IPS-20b (cell line): ENCODE data around the gene PAFAH1B1.
"Not testable (repeated sequence)": the region's sequence is repeated elsewhere in the genome, so short reads cannot be mapped to it uniquely, and the experiment has no call there.

ENCODE experiments used
- H3K27ac ChIP-seq: one replicate; pipeline ENCODE4 v1.5.1; 2013; ENCODE audit warnings: low read length
- H3K27me3 ChIP-seq: 2 replicates; pipeline ENCODE4 v1.6.1; 2013; ENCODE audit warnings: mild to moderate bottlenecking, low read length, inconsistent platforms; ENCODE audit not compliant: insufficient read depth
- H3K36me3 ChIP-seq: 2 replicates; pipeline ENCODE4 v1.6.1; 2013; ENCODE audit warnings: low read depth, mild to moderate bottlenecking, inconsistent platforms, low read length, moderate library complexity; ENCODE audit not compliant: insufficient read depth
- H3K4me1 ChIP-seq: 2 replicates; pipeline ENCODE4 v1.6.1; 2013; ENCODE audit warnings: mild to moderate bottlenecking, control low read depth, inconsistent platforms, low read length, moderate library complexity; ENCODE audit not compliant: insufficient read depth
- H3K4me3 ChIP-seq: 2 replicates; pipeline ENCODE4 v1.5.1; 2013; ENCODE audit warnings: mild to moderate bottlenecking, low read length, inconsistent platforms
- H3K9ac ChIP-seq: 2 replicates; pipeline ENCODE4 v1.6.1; 2013; ENCODE audit warnings: low read depth, mild to moderate bottlenecking, inconsistent platforms, low read length, moderate library complexity
- H3K9me3 ChIP-seq: 2 replicates; pipeline ENCODE4 v1.6.1; 2013; ENCODE audit warnings: mild to moderate bottlenecking, low read depth, low read length, inconsistent platforms; ENCODE audit not compliant: insufficient read depth

The PAFAH1B1 gene

GRCh38 chr17:2647957-2648356 is 54.5 kb downstream of the PAFAH1B1 start:
- H3K27ac ChIP-seq = no peak overlapping the region
- peaks cover 12% of the 10 kb centered on the region; the same call in 1 of the 2 replicates for H3K36me3 ChIP-seq

DNA sequence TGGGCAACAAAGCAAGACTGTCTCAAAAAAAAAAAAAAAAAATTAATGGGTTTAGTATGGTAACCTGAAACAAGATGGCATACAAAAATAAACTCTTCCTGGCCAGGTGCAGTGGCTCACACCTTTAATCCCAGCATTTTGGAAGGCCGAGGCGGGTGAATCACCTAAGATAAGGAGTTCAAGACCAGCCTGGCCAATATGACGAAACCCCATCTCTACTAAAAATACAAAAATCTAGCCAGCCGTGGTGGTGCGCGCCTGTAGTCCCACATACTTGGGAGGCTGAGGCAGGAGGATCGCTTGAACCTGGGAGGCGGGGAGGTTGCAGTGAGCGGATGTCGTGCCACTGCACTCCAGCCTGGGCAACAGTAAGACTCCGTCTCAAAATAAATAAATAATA is 55.7 kb downstream of the PAFAH1B1 start:
- Histone ChIP-seq H3K4me1 (no peaks in the 10 kb centered on the region), H3K36me3 (peaks cover 12% of the 10 kb centered on the region; the same call in 1 of the 2 replicates), H3K9ac (no peak overlapping the region), H3K4me3 (no peak overlapping the region), H3K9me3 (no peaks in the 10 kb centered on the region), H3K27ac (no peak overlapping the region), H3K27me3 (no peaks in the 10 kb centered on the region)

More at GRCh38 chr17:2647957-2648356, 54.5 kb downstream of the PAFAH1B1 start:
- no peaks in the 10 kb centered on the region for H3K4me1 ChIP-seq
- H3K9ac ChIP-seq = no peak overlapping the region
- H3K4me3 ChIP-seq = no peak overlapping the region
- no peaks in the 10 kb centered on the region for H3K27me3 ChIP-seq
- H3K9me3 ChIP-seq = no peaks in the 10 kb centered on the region

- H3K4me1 ChIP-seq, H3K27me3 ChIP-seq, H3K9ac ChIP-seq, H3K9me3 ChIP-seq, H3K27ac ChIP-seq, H3K4me3 ChIP-seq: not testable (repeated sequence)
- peaks cover 11% of the 10 kb centered on the region; the same call in 1 of the 2 replicates for H3K36me3 ChIP-seq
Observed at GRCh38 chr17:2652911-2653310, 59.5 kb downstream of the PAFAH1B1 start.

- Histone ChIP-seq H3K4me1 (no peaks in the 10 kb centered on the region), H3K9ac (no peak overlapping the region), H3K4me3 (no peak overlapping the region), H3K27ac (no peak overlapping the region), H3K9me3 (no peaks in the 10 kb centered on the region), H3K36me3 (peaks cover 11% of the 10 kb centered on the region; the same call in 1 of the 2 replicates), H3K27me3 (no peaks in the 10 kb centered on the region)
Observed at GRCh38 chr17:2655546-2655945, 62.1 kb downstream of the PAFAH1B1 start.

GRCh38 chr17:2656283-2656682 is 62.8 kb downstream of the PAFAH1B1 start:
- Histone ChIP-seq H3K27me3 (no peaks in the 10 kb centered on the region), H3K4me3 (no peak overlapping the region), H3K9ac (no peak overlapping the region), H3K4me1 (no peaks in the 10 kb centered on the region), H3K9me3 (no peaks in the 10 kb centered on the region), H3K27ac (no peak overlapping the region), H3K36me3 (0 out of 2 replicates have a peak, but pooled peaks cover 6% of the 10 kb centered on the region)

GRCh38 chr17:2659337-2659736 is 65.9 kb downstream of the PAFAH1B1 start:
- H3K4me1 ChIP-seq, H3K36me3 ChIP-seq, H3K27me3 ChIP-seq, H3K9ac ChIP-seq, H3K4me3 ChIP-seq, H3K9me3 ChIP-seq, H3K27ac ChIP-seq: not testable (repeated sequence)

- H3K9ac ChIP-seq, H3K27me3 ChIP-seq, H3K4me3 ChIP-seq, H3K4me1 ChIP-seq, H3K36me3 ChIP-seq, H3K27ac ChIP-seq, H3K9me3 ChIP-seq: not testable (repeated sequence)
Observed at GRCh38 chr17:2660410-2660809, 67.0 kb downstream of the PAFAH1B1 start.

DNA sequence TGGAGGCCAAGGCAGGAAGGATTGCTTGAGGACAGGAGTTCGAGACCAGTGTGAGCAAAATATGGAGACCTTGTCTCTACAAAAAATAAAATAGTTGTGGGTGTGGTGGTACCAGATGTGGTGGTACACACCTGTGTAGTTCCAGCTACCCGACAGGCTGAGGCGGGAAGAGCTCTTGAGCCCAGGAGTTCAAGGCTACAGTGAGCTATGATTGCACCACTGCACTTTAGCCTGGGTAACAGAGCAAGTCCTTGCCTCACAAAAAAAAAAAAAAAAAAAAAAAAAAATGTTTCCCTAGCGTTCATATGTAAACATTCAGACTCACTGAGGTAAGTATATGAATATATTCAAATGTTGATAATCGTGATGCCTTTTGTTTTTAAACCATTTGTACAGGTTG is 78.6 kb downstream of the PAFAH1B1 start:
- Histone ChIP-seq H3K4me1 (no peaks in the 10 kb centered on the region), H3K27ac (no peak overlapping the region), H3K27me3 (no peaks in the 10 kb centered on the region), H3K36me3 (peaks cover 93% of the 10 kb centered on the region), H3K4me3 (no peak overlapping the region), H3K9me3 (no peaks in the 10 kb centered on the region), H3K9ac (no peak overlapping the region)

DNA sequence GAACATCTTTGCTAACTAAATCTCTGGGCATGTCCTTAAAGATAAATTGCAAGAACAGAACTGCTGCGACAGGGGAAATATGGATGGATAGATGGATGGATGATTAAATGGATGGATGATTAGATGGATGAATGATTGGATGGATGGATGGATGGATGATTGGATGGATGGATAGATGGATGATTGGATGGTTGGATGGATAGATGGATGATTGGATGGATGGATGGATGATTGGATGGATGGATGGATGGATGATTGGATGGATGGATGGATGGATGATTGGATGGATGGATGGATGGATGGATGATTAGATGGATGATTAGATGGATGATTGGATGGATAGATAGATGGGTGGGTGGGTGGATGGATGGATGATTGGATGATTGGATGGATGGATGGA is 85.8 kb downstream of the PAFAH1B1 start:
- not testable (repeated sequence) for H3K27me3 ChIP-seq, H3K9ac ChIP-seq, H3K9me3 ChIP-seq, H3K4me3 ChIP-seq, H3K27ac ChIP-seq, H3K4me1 ChIP-seq
- H3K36me3 ChIP-seq = peaks cover 94% of the 10 kb centered on the region

GRCh38 chr17:2680961-2681360 is 87.5 kb downstream of the PAFAH1B1 start:
- Histone ChIP-seq H3K27me3 (no peaks in the 10 kb centered on the region), H3K36me3 (peaks cover 79% of the 10 kb centered on the region), H3K4me3 (no peak overlapping the region), H3K9ac (no peak overlapping the region), H3K27ac (no peak overlapping the region), H3K4me1 (no peaks in the 10 kb centered on the region), H3K9me3 (no peaks in the 10 kb centered on the region)

GRCh38 chr17:2681650-2682049 is 88.2 kb downstream of the PAFAH1B1 start:
- no peaks in the 10 kb centered on the region for H3K4me1 ChIP-seq
- H3K9ac ChIP-seq = no peak overlapping the region
- no peaks in the 10 kb centered on the region for H3K27me3 ChIP-seq
- H3K36me3 ChIP-seq = peaks cover 72% of the 10 kb centered on the region
- H3K9me3 ChIP-seq = no peaks in the 10 kb centered on the region
- no peak overlapping the region for H3K4me3 ChIP-seq
- no peak overlapping the region for H3K27ac ChIP-seq

DNA sequence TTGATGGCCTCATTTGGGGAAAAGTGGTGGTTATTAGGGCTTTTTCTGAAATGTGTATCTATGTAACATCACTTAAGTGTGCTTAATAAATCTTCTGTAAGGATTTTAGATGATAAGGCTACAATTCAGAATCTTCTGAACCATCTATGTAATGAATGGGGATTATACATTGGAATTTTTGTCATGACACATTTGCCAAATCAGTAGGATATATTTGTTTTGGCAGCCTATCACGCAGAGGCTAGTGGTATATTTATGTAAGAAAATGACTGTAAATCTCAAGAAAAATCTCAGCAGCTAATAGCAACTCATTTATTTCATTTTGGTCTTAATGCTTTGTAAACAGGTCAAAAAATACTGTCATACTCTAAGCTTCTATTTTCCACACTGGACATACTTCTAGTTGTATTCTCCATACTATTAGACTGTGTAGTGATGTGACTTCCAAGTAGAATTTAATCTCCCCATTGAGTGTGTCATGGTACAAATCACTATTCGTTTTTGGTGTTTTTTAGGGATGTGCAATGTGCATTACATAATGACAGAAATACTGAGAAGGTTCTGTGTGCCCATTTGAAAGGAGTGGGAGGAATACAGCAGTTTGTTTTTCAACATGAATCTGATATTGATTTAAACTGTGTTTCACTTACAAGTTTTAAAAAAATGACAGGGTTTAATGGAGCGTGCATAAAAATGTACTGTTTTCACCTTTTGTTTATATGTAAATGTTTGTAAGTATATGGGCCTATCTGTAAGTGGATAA is 88.9 kb downstream of the PAFAH1B1 start:
- H3K27ac ChIP-seq = no peak overlapping the region

More for the DNA sequence above, 88.9 kb downstream of the PAFAH1B1 start:
- no peaks in the 10 kb centered on the region for H3K4me1 ChIP-seq
- H3K9me3 ChIP-seq = no peaks in the 10 kb centered on the region
- no peak overlapping the region for H3K4me3 ChIP-seq
- no peaks in the 10 kb centered on the region for H3K27me3 ChIP-seq
- H3K36me3 ChIP-seq = peaks cover 66% of the 10 kb centered on the region
- H3K9ac ChIP-seq = no peak overlapping the region
